T-helper 2 cell (primary cell): ENCODE results near the gene SLC35F1.
"Not testable (repeated sequence)": the region's sequence is repeated elsewhere in the genome, so short reads cannot be mapped to it uniquely, and the experiment has no call there.

Source experiments
- DNase-seq, 5 experiments: peaks; one replicate each; pipeline versions ENCODE4 v3.0.0 to v3.0.0-alpha.2; 2012 to 2022

The SLC35F1 gene

DNA sequence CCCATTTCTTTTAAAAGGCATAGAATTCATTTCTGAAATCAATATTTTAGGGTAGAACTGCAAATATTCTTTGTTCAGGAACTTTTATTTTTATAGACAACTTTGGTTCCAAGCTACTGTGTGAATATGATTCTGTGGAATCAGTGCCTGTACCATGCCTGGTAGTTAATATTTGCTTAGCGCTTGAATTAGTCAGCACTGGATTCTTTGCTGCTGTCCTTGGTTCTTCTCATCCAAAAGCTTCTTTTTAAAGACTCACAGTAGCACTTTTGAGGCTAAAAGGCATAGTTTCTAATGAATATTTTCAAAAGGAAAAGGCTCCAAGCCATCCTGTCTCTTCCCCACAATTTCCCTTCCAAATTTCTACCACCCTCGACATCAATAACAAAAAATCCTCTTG, 109.5 kb downstream of the SLC35F1 start:
- no peak for DNase-seq

DNA sequence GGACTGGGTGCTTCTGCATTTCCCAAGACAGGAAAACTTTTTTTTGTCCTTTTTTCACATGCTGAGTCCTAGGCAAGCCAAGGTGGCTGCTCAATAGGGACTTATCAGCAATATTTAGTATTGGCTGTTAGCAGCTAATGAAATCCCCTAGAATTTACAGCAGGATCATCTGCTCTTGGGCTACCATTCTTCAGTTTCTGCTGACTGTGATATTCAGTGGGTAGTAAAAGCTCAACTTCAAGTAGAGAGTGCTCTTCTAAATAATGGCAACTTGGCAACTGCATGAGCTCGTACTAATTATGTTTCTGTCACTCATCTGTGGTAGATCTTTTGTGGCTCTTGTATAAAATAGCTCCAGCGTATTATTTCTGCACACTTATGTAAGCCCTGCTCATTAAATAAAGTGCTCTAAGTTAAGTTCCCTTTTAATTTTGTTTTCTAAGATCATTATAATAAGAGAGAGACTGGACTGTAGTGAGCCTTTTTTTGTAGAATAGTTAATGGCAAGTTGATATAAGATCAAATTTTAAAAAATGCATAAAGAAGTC, 110.3 kb downstream of the SLC35F1 start:
- no peak for DNase-seq

DNA sequence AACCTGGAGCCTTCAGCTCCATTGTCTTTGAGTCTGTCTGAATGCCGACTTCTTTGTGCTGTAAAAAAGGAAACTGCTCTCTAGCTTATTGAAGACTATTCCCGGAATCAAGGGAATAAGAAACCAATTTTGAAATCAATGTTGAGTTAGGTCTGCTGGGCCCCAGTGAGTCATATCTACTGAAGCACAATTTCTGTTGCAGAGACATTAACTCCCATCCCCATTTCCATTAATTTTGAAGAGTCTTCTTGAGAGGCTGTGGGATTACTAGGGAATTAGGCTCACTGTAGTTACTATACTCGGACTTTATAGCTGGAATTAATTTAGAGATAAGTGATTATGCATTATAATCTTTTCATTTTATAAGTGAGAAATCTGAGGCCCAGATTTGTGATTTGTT, 116.7 kb downstream of the SLC35F1 start:
- no peak for DNase-seq

DNA sequence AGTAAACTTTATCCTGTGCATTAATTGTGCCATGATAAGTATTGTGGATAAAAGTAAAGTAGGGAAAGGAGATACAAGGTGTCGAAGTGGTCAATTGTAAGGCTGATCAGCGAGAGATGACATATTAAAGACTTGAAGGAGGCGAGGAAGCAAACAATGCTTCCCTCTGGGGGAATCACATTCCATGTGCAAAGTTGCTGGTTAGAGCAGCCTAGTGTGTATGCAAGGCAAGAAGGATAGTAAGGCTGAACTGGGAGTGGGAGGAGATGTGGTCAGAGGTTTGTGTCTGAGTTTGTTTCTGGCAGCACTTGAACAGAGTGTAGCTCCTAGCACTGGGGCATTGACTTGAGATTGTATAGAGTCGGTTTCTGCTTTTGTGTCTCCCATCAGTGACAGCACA, 122.9 kb downstream of the SLC35F1 start:
- DNase-seq: no peak

DNA sequence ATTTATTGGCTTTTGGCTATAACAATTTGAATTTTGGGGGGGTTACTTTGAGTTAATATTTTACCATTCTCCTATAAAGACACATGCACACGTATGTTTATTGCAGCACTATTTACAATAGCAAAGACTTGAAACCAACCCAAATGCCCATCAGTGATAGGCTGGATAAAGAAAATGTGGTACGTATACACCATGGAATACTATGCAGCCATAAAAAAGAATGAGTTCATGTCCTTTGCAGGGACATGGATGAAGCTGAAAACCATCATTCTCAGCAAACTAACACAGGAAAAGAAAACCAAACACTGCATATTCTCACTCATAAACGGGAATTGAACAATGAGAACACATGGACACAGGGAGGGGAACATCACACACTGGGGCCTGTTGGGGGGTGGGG, 130.4 kb downstream of the SLC35F1 start:
- DNase-seq: not testable (repeated sequence)

DNA sequence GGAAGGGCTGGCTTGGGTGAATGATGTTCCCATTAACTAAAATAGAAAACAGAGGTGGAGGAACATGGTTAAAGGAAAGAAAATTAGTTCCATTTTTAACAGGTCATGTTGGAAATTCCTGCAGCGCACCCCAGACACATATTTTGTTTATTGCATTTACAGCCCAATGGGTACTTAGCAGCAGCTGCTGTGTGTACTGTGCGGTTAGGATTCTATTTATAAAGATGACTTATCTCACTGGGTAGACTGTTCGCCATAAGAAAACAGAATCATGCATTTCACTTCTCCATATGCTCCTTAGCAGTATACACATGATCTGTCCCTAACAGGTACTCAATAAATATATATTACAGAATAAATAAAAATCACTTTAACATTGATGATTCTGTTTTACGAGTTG, 135.8 kb downstream of the SLC35F1 start:
- DNase-seq: no peak

GRCh38 chr6:118044275-118044674, 137.2 kb downstream of the SLC35F1 start:
- DNase-seq: no peak

DNA sequence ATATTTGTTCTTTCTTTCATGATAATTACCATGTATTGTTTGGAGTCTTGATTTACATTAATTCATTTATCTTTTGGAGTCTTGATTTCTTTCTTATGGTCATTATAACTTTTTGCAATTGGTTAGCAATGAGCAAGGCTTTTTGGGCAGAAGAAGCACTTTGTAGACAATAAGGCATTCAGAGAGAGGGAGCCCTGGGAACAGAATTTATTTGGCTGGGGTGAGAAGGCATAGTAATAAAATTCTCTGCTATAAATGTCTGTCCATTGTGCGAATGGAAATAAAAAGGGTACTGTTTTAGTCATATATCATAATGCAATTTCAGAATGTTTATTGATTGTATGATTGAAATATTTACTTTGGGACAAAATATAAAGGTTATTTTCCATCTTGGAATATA, 147.0 kb downstream of the SLC35F1 start:
- no peak for DNase-seq

DNA sequence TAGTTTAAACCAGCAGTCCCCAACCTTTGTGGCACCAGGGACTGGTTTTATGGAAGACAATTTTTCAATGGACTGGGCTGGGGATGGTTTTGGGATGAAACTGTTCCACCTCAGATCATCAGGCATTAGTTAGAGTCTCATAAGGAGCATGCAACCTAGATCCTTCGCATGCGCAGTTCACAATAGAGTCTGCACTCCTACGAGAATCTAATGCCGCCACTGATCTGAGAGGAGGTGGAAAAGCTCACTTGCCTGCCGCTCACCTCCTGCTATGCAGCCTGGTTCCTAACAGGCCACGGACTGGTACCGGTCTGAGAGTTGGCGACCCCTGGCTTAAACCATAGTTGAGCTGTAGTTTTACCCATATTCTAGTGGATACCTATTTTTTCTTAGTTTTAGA, 154.6 kb downstream of the SLC35F1 start:
- DNase-seq: no peak

GRCh38 chr6:118080547-118080946, 173.5 kb downstream of the SLC35F1 start:
- DNase-seq: no peak

DNA sequence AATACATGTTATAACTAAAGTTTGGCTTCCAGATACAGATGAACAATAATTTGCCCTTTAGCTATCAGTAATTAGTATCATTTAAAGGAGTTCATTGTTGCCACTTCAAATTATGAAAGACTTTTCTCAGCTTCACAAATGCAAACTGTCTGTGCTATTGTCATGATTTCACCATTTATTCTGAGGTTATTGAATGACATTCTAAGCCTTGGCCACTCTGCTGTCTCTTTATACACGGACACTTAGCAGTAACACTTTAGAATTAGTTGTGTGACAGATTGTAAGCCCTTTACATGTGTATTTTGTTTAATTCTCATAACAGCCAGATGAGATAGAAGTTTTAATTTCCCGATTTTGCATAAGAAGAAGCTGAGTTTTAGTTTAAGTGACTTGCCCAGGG, 176.6 kb downstream of the SLC35F1 start:
- DNase-seq: no peak

DNA sequence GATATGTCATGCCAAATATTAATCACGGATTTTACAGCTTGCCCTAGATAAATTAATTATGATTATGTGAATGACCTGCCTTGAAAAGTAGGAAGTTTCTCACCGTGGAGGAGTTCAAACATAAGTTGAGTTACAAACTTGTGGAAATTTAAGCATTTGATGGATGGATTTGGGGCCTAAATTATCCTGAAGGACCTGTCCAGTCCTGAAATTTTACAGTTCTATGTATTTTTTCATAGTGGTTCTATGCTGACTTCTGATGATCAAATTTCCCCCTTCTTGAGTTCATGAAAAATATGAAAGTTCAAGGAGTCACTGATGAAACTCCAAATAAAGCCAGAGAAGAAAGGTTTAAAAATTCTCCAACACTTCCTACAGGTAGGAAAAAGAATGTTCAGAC, 178.6 kb downstream of the SLC35F1 start:
- DNase-seq: no peak

- no peak for DNase-seq
Observed at GRCh38 chr6:118086159-118086558, 179.1 kb downstream of the SLC35F1 start.

DNA sequence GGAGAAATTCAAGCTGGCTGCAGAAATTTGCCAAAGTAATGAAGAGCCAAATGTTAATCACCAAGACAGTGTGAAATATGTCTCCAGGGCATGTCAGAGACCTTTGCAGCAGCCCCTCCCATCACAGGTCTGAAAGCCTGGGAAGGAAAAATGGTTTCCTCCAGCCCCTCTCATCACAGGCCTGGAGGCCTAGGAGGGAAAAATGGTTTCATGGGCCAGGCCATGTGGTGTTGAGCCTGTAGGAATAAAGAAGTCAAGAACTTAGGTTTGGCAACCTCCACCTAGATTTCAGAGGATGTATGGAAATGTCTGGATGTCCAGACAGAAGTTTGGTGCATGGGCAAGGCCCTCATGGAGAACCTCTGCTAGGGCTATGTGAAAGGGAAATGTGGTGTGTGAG, 185.0 kb downstream of the SLC35F1 start:
- no peak for DNase-seq

GRCh38 chr6:118097576-118097975, 190.5 kb downstream of the SLC35F1 start:
- no peak for DNase-seq

DNA sequence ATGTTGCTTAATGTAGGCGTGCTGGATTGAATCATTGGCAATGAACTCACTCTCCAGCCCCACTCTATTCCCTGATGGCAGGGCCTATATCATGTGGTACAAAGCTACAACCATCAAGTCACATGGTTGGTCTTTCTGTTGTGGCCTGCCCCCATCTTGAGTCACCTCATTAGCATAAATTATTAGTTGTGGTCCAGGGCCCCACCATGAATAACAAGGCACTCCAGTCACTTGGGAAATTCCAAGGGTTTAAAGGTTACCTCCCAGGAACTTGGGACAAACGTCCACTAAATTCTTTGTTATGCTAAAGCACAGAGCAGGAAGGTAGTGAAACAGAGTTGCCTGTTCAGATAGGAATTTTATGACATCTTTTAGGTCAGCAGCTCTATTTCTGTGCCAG, 193.7 kb downstream of the SLC35F1 start:
- no peak for DNase-seq

GRCh38 chr6:118101220-118101619, 194.2 kb downstream of the SLC35F1 start:
- no peak for DNase-seq

- DNase-seq: no peak
Observed at GRCh38 chr6:118101831-118102345, 194.8 kb downstream of the SLC35F1 start.

DNA sequence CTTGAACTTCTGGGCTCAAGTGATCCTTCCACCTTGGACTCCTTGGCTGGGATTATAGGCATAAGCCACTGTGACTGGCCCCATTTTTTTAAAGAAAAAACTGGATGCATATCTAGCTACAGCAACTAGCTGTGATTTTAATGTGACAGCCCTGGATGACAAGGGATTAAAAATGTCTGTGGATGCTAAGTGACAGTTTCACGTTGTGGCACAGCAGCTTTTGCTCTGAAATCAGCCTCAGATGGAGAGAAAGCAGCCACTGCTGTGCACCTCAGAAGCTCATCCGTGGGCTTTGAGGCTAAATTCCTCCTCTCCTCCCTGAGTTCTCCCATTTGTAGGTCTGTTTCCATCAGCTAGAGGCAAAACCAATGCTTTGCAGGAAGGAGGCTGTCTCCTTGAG, 195.3 kb downstream of the SLC35F1 start:
- no peak for DNase-seq

DNA sequence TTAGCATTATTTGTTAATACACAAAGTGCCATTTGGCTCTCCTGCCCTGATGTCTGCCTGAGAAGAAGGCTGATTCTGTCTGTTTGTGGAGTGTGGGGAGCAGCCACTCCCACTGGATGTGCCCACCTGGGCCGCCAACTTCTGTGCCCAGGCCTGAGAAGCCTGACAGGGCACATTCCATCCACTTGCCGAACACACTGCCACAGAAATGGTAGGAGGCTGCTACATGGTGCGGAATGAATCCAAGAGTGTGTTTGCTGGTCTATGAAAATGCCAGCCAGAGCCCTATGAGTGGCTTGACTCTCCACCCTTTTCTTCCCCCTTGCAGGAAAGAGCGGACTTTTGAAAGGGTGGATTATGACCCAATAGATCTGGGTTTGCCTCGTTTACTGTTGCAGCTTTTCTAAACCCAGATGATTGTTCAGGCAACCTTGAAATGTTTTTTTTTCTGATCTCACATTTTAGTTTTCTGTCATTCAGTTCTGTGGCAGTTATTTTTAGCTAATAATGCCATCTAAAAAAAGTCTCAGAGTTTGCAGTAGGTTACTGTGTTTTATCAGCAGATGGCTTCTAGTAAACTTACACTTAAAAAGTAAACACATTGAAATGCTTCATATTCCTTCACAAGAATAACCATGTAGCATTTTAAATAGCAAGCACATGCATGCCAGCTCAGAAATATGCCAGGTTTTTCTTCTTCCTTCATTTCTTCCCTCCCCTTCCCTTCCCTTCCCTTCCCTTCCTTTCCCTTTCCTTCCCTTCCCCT, 196.5 kb downstream of the SLC35F1 start:
- no peak for DNase-seq

- DNase-seq: no peak
Observed at GRCh38 chr6:118122161-118122725, 215.2 kb downstream of the SLC35F1 start.

DNA sequence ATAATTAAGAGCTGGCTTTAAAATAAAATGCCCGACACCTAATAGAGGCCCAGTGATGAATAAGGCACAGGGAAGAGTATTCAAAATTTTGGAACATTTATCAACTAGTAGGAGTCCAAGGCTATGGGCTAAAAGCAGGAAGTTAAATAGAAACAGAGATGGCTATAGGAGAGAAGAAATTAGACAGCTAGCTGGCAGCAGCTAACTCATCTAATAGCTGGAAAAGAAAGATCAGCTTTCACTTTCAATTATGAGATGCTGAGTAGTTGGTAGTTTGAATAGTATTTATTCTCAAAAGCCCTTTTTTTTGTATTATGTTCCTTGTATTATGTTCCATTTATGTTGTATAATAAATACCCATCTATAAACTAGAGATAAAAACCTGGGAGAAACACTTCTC, 215.7 kb downstream of the SLC35F1 start:
- no peak for DNase-seq

DNA sequence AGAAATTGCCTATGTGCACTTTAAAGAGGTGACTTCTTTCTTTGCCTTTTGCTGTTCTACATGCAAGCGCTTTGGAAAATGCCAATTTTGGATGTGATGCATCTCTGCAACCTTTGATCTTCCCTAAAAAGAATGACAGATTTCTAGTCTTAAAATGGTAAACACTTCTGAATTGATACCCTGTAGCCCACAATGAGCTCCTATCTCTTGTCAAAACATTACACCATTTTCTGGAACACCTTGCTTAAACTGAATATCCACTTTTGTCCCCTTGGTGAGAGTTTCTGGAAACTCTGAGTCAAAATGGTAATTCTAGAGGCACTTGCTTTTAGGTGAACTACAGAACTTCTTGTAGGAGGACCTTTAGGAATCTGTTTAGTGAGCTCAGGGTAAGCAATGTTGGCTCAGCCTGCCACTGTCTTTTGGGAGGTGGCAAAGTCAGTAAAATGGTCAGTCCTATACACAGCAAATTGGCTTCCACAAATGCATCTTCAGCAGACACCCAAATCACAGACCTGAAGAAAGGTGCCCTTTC, 216.5 kb downstream of the SLC35F1 start:
- DNase-seq: no peak

GRCh38 chr6:118124851-118125250, 217.8 kb downstream of the SLC35F1 start:
- no peak for DNase-seq
